NCI-H345 treated with DMSO at 0.1 percent for 48 hours (cell line): Measurements from ENCODE around the gene SBF2.

Experiments used
- DNase-seq: peaks from one replicate; lab custom pipeline; 2025; ENCODE audit not compliant: unreplicated experiment; lab: John Stamatoyannopoulos, UW

SBF2 gene

GRCh38 chr11:10317776-10318526, 23.9 kb upstream of the SBF2 start:
- DNase-seq: no peak

- DNase-seq: peak; percentile 21
Measured at GRCh38 chr11:10317151-10317755, 23.2 kb upstream of the SBF2 start.

GRCh38 chr11:10315083-10315482, 21.1 kb upstream of the SBF2 start:
- no peak for DNase-seq

GRCh38 chr11:10314199-10315072, 20.4 kb upstream of the SBF2 start:
- DNase-seq: no peak

- DNase-seq: no peak
Measured at GRCh38 chr11:10311802-10312201, 17.8 kb upstream of the SBF2 start.

- DNase-seq: no peak
Measured at GRCh38 chr11:10310301-10310841, 16.4 kb upstream of the SBF2 start.

- no peak for DNase-seq
Measured at GRCh38 chr11:10309163-10310093, 15.4 kb upstream of the SBF2 start.

- no peak for DNase-seq
Measured at GRCh38 chr11:10308201-10308954, 14.4 kb upstream of the SBF2 start.

GRCh38 chr11:10307400-10308200, 13.6 kb upstream of the SBF2 start:
- peak; percentile 66 for DNase-seq

GRCh38 chr11:10307022-10307399, 13.0 kb upstream of the SBF2 start:
- DNase-seq: no peak

- no peak for DNase-seq
Measured at GRCh38 chr11:10305964-10306918, 12.2 kb upstream of the SBF2 start.

GRCh38 chr11:10305262-10305963, 11.4 kb upstream of the SBF2 start:
- peak; percentile 17 for DNase-seq

GRCh38 chr11:10304495-10305261, 10.7 kb upstream of the SBF2 start, which contains the start of gene ADM:
Gene ADM (plus strand): TSS chr11:10305073. CDS start chr11:10305701, 628 bp downstream.
- peak; percentile 28 for DNase-seq

GRCh38 chr11:10303558-10304363, 9.7 kb upstream of the SBF2 start:
- peak; percentile 21 for DNase-seq

- no peak for DNase-seq
Measured at GRCh38 chr11:10302744-10303557, 8.9 kb upstream of the SBF2 start.
